ENCODE measurements around the gene BCAS4.
"Not testable (repeated sequence)": the region's sequence is repeated elsewhere in the genome, so short reads cannot be mapped to it uniquely, and the experiment has no call there.

The BCAS4 gene

GRCh38 chr20:50881759-50882424 lies 87.0 kb downstream of the BCAS4 start:
- not testable (repeated sequence) for DNase-seq

- DNase-seq, result no peak
Measured at GRCh38 chr20:50883856-50884255, 89.0 kb downstream of the BCAS4 start.

- no peak for DNase-seq
Measured at GRCh38 chr20:50885068-50885467, 90.2 kb downstream of the BCAS4 start.

DNA sequence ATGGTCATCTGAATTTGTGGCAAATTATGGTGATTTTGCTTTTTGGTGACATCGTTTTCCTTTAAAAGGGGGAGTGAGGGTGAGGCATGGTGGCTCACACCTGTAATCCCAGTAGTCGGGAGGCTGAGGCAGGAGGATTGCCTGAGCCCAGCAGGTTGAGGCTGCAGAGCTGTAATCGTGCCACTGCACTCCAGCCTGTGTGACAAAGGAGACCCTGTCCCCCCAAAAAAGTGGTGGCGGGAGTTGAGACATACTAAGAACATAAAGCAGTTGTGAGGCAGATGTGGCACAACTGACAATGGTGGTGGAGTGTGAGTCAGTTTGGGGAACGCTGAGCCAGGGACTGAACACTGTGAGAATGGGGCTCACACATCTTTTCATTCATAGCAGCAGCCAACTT lies 90.9 kb downstream of the BCAS4 start:
- no peak for DNase-seq

GRCh38 chr20:50886184-50886790 lies 91.4 kb downstream of the BCAS4 start:
- DNase-seq, result no peak

GRCh38 chr20:50887576-50887975 lies 92.7 kb downstream of the BCAS4 start:
- no peak for DNase-seq

DNA sequence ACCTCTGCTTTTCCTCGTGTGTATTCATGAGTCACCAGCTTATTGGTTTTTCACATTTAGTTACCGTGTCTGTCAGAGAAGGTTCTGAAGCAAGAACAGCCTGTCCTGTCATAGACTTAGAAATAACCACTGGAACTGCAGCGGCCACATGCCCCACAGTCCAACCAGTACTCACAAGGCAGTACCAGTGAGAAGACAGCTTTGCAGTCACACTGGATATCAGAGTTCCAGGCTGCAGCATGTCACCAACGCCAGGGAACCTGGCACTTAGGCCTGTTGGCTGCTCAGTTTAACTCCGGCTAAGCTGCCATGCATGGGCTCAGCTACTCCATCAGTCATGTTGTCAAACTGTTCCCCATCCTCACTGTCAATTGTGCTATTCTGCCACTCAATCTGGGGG lies 96.3 kb downstream of the BCAS4 start:
- no peak for DNase-seq

- DNase-seq, result no peak
Measured at GRCh38 chr20:50892394-50892793, 97.5 kb downstream of the BCAS4 start.

- DNase-seq, result no peak
Measured at GRCh38 chr20:50893620-50894019, 98.8 kb downstream of the BCAS4 start.

DNA sequence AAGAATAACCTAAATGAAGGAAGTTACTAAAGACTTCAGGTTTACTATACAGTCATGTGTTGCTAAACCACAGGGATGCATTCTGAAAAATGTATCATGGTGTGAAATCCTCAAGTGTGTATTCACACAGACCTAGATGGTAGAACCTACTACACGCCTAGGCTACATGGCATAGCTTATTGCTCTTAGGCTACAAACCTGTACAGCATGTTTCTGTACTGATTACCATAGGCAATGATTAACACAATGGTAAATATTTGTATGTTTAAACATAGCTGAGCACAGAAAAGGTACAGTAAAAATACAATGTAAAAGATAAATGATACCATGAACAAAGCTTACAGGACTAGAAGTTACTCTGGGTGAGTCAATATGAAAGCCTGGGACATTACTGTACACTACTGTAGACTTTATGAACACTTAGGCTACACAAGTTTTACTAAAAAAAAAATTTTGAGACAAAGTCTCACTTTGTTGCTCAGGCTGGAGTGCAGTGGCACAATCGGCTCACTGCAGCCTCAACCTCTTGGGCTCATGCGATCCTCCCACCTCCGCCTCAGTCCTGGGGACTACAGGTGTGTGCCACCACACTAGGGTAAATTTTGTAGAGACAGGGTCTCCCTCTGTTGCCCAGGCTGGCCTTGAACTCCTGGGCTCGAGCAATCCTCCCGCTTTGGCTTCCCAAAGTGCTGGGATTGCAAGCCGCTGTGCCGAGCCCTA lies 100.4 kb downstream of the BCAS4 start:
- no peak for DNase-seq

DNA sequence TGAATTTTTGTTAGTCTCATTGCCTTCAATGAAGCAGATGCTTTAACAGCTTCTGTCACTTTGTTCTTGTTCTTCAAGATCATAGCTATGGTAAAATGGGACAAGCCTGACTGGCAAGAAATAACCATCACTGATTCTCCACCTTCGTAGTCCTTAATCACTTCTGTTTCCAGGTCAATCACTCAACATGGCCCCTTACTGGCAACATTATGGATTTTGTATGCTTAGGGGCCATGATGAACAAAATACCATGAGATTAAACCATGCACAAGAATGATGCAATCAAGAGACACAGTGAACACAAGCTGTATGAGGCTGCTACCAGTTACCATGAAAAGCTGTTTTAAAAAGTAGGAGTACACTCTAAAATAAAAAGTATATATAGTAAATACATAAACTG lies 103.6 kb downstream of the BCAS4 start:
- no peak for DNase-seq

GRCh38 chr20:50900261-50900660 lies 105.4 kb downstream of the BCAS4 start:
- no peak for DNase-seq

DNA sequence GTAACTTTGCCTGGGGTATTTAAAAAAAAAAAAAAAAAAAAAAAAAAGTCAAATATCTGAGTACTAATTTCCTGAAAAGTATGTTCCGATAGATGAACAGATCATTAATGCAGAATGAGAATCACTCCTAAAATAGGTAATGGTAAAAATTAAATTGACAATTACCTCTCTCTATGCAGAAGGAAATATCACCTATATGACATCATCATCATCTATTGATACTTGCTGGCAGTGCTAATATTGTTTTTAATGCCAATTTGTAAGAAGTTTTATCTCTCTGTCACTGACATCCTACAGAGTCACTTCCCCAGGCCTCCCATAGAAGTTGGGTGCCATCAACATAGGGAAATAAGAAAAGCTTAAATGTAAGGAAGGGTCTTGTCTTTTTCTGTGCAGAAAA lies 106.4 kb downstream of the BCAS4 start:
- no peak for DNase-seq

DNA sequence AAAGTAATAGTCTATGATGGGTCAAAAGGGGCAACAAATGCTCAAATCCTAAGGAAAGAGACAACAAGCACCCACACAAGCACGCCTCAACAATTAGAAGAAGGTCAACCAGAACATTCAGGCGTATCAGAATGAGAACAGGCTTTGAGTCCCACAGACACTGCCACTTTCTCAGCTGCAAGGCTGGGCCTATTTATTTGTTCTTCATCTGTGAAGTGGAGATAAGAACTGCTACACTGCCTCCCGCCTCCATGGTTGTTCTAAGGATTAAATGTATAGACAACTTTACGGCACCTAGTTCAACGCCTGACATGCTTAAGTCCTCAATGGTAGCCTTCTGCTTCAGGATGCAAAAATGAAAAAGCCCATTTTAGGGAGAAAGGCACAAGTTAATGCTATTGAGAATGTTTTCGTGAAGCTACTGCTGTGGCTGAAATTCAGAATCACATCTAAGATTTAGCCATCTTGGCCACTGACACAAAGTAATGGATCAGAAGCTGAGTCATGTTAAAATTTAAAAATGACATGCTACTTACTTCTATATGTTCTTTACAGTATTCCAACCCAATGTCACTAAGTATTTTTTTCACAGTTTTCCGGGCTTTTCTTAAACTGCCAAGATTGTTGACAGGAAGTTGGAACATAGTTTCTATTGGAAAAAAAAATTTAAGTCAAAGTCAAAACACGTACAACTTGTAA lies 108.6 kb downstream of the BCAS4 start:
- no peak for DNase-seq

GRCh38 chr20:50904067-50904570 lies 109.3 kb downstream of the BCAS4 start:
- DNase-seq, result no peak

GRCh38 chr20:50909413-50909812 lies 114.6 kb downstream of the BCAS4 start:
- no peak for DNase-seq

DNA sequence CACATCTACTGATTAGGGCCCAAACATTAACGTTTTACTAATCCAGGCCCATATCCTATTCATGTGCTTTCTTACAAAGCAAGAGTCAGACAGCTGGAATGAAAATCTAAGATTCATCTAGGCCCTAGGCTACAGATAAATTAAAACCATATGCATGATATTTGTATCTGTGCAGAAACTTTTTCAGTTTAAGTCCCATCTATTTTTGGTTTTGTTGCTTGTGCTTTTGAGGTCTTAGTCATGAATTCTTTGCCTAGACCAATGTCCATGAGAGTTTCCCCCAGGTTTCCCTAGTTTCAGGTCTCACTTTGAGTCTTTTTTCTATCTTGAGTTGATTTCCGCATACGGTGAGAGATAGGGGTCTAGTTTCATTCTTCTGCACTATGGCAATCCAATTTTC lies 116.2 kb downstream of the BCAS4 start:
- no peak for DNase-seq

DNA sequence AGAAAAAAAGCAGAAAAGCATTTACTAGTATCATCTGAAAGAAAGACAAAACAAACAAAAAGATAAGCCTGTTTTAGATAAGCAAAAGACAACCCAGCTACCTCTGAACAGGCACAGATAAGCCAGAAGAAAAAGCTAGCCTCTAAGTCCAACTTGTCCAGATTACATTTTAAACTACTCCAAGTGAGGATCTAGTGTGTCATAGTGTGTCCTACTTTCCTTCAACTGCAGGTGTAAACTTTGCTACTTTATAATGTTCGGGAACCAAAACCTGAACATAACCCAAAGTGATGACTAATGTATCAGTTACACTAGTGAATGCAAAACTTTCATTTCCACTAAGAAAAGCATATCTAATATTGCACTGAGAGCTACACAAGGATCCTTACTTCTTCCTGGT lies 116.9 kb downstream of the BCAS4 start:
- DNase-seq, result no peak

- DNase-seq, result no peak
Measured at GRCh38 chr20:50913690-50914375, 119.0 kb downstream of the BCAS4 start.

GRCh38 chr20:50915424-50915823 lies 120.6 kb downstream of the BCAS4 start:
- DNase-seq, result no peak

DNA sequence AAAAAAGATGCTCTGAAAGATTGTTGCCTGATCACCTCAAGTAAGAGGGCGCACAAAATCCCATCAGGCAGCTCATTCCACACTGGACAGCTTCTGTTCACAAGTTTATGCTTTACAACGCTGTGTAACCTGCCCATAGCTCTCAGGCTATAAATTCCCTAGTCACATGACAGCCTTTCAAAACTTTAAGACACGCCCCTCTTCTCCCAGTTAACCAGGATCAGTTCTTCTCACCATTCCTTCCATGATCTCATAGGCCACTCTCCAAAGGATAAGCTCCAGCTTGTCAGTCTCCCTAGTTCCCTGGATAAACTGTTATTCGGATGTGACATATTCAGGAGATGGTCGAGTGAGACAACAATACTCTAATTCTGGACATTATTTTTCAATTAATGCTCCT lies 121.4 kb downstream of the BCAS4 start:
- no peak for DNase-seq

DNA sequence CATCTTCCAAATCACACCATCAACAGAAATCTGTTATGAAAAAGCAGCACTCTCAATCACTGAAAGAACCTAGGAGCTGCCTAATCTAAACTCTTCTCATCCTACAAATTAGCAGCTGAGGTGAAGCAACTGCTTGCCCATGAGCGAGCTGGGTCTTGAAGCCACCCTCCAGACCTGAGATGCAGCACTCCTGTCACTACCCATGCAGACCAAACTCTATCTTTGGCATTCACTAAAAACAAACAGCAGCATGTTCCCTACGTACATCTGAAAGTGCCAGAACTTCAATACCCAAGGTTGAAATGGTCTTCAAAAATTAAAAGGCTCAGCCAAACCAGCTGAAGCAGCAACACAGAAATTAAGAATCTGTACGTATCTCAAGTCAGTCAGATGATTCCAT lies 122.1 kb downstream of the BCAS4 start:
- DNase-seq, result no peak

- no peak for DNase-seq
Measured at GRCh38 chr20:50918403-50918802, 123.5 kb downstream of the BCAS4 start.
